NCI-H460 (cell line): ENCODE data around the gene BCKDHB. TPM values are rescaled to one million over a fixed set of nuclear protein-coding genes. Genes with fewer than 3 reads are reported as not detected.

Experiments
- DNase-seq: peaks from one replicate; pipeline ENCODE4 v3.0.0-alpha.2; 2016; ENCODE audit warnings: low read depth; ENCODE audit errors: extremely low read depth
- total RNA-seq: library from RNA; depleted of rRNA; stranded (reverse); fragments of >200 nt; shearing (Covaris generic); gene quantifications from 2 replicates; pipeline ENCODE4 v1.2.3, GENCODE V29; 2014

The BCKDHB gene
- total RNA-seq, 1 experiment from 2014 or later, result 13.9 TPM

DNA sequence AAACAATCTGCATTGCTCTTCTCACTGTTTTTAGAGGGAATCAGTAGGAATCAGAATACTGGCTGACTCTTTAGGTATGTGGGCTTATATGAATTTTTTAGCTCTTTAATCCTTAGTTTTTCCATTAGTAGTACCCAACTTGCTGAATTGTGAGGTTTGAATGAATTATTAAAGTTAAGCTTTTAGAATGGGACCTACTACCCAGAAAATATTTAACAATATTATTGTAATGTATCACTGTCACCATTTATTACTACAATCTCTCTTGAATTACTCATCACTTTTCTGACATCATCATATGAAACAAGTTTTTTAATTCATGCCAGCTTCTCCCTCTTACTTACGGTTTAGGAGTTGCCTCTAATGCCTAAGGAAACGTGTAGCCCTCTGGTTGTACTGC lies 212.7 kb downstream of the BCKDHB start:
- no peak for DNase-seq

DNA sequence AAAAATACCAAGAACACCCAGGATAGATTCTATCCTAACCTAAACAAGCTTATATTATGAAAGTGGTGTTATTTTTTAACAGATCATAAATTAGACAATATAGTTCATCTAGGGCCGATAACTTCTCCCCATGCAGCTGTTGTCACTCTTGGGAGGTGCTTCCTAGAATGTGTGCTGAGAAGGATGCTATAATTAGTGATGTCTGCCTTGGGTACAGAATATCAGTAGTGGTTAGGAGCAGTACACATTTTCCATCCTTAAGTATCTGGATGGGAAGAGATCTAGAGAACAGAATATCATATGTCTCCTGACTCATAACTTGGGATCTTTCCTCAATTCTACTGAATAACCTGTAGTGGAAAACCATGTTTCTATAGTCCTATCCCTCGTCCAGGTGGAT lies 214.5 kb downstream of the BCKDHB start:
- DNase-seq, result no peak

DNA sequence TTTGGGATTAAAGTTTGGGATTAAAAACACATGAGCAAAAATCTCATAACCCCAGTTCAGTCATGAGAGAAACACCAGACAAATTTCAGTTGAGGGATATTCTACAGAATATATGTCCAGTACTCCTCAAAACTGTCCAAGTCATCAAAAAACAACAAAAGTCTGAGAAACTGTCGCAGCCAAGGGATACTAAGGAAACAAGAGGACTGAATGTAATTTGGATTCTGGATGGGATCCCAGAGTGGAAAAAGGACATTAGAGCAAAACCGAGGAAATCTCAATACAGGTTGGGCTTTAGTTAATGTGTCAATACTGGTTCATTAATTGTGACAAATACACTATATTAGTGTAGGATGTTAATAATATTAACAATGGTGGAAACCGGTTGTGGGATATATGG lies 219.3 kb downstream of the BCKDHB start:
- no peak for DNase-seq

DNA sequence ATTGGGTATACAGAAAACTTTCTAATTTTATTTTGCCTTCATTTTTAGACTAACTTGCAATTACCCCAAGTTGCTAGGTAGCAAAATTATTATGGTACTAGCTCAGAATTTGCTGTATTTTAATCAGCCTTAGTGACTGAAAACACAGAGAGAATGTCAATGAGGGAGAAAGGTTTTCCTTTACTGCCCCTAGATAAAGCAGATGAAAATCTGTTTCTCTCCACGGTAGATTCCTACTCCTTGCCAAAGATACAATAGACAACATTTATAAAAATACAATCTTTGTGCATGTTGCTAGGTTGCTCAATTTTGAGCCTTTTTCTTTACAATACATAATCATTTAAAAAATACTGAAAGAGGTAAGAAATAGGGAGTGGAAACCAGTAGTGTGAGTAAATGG lies 222.2 kb downstream of the BCKDHB start:
- no peak for DNase-seq

DNA sequence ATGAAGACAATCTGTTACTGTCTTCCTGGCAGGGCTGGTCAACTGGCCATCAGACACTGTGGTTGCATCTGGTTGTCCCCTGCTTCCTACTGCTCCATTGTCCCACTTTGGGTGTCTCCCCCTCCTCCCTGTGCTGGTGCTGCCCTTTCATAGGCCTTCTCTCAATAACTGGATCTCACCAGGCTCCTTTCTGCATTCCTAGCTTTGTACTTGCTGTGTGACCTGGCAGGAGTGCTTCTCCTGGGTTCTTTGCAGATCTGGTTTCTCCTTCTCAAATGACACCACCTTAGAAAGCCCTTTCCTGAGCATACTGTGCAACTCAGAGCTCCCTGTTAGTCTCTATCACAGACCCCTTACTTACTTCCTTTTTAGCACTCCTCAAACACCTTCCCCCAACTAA lies 223.0 kb downstream of the BCKDHB start:
- DNase-seq, result no peak

GRCh38 chr6:80330961-80331360 lies 224.5 kb downstream of the BCKDHB start:
- no peak for DNase-seq

DNA sequence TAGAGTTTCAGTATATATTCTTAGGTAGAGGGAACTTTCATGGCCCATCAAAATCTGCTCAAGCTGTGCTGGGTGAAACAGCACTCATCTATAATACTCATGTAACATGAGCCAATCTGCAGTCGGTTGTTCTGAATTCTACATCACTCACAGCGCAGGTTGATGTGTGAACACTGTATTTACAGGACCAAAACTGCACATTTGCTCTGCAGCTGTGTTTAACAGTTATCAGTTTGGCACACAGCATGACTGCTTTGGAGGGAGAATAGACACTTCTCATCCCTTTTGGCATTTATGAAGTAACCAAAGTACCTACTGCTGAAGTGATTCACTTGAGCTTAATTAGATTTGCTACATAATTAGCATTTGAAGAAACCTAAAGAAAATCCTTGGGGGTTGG lies 225.1 kb downstream of the BCKDHB start:
- no peak for DNase-seq

DNA sequence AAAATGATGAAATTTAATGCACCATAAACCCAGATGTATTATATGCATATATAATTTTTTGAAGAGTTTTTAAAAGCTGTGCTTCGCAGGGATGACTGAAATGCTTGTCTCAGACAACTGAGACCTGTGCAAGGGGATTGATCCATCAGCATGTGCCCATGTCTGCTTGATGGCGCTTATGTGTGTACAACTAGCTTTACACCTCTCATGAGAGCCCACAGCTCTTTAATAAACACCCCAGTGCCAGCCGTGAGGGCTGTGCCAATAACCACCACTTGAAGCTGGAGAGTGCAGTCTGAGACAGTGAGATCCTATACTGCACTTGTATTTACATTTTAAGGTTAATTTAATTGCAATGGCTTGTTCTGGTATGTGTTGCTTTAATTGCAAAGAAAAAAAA lies 225.5 kb downstream of the BCKDHB start:
- DNase-seq, result no peak

DNA sequence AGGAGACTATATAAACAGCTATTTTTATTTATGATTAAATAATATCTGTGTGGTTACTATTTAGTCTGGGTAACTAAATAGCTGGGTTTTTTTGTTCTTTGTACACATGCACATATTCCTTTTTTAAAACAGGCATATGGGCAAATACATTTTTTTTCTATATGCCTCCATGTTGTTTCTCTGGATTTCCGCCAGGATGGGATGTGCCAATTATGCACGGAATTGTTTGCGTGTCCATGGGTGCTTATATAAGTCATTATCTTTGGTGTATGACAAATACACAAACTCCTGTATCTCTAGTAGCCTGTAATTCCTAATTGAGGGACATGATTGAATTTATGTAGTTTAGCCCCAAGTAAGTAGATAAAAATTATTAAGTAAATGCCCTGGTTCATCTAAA lies 226.9 kb downstream of the BCKDHB start:
- DNase-seq, result no peak

- DNase-seq, result no peak
These were observed 228.7 kb downstream of the BCKDHB start for GRCh38 chr6:80335121-80335531.

DNA sequence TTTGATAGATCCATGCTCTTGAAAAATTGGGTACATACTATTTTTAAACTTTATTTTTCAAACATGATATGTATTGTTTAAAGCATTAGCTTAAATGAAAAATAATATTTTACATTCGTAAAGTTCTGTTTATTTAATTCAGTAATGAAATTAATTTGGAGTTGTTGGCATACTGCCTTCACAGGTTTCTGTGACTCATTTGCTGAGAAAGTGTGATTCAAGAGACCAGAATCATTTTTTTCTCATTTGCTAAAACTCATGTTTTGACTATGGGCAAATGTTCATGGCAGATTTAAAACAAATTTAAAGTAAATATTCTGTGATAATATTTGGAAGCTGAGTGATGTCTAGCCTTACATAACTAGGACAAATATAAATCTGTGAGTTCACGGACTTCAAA lies 230.4 kb downstream of the BCKDHB start:
- DNase-seq, result no peak

- DNase-seq, result peak; percentile 60
These were observed 231.8 kb downstream of the BCKDHB start for GRCh38 chr6:80338201-80338836.

DNA sequence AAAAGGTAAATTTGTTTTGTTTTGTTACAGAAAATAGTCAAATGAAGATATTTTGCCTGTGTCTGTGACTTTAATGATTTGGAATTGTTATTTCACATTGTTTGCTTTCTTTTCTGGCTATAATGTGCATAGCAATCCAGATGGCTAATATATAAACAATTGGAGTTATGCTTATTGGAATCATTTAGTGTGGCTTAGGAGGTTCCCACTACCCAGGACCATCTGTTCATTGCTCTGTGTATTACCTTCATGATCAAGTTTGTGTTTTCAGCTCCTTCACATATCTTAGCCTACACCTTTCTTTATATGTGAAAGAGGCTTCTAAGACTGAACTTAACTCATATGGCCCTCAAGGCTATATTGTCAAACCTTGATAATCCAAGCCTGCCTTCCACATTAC lies 232.9 kb downstream of the BCKDHB start:
- no peak for DNase-seq

DNA sequence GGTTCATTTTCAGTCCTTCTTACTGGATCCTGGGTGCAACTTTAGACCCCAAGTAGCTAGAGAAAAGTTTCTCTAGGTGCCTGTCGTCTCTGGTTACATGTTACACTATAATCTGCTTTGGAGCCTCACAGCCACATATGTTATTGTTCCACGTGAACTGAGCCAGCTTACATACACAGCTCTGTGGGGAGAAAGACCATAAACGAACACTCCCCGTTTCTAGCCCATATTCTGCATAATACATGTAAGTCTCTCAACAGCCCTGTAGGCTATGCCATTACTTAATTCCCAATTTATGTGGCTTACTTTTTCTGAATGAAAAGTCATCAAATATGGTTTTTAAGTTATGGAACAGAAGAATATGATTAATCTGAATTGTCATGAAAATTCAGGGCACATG lies 233.8 kb downstream of the BCKDHB start:
- DNase-seq, result no peak

DNA sequence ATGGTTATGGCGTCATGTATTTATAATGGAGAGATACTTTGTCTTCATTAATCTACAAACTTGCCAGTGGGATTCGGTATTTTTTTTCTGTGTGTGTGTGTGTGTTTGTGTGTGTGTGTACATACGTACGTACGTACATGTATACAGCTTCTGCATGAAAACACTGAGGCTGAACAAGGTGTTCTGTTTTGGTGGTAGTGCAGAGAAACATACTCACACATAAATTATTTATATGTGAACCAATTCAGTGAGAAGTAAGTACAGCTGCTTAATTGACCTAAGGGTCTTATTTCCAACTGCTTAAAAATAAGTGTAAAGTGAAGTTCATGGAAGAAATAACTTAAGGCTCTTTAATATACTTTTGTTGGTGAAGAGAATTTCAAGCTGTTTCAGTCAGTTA lies 234.2 kb downstream of the BCKDHB start:
- no peak for DNase-seq

DNA sequence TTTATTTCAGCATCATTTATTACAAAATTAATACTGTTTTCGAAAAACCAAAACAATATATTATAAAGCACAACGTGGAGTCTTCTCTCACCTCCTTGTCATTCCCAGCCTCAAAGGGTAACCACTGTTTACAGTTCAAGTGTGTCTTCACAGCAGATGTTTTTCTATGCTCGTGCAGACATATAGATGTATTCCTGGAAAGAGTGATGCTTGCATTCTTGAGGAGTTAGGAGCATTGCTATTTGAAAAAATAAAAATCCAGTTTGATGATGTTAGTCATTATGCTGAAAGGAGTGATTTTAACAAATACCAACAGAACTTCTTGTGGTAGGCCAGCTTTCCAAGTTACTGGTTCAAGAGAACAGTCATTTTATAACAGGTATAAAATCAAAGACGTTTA lies 234.9 kb downstream of the BCKDHB start:
- DNase-seq, result no peak

GRCh38 chr6:80343511-80343910 lies 237.0 kb downstream of the BCKDHB start:
- no peak for DNase-seq

GRCh38 chr6:80347101-80347500 lies 240.6 kb downstream of the BCKDHB start:
- DNase-seq, result no peak

DNA sequence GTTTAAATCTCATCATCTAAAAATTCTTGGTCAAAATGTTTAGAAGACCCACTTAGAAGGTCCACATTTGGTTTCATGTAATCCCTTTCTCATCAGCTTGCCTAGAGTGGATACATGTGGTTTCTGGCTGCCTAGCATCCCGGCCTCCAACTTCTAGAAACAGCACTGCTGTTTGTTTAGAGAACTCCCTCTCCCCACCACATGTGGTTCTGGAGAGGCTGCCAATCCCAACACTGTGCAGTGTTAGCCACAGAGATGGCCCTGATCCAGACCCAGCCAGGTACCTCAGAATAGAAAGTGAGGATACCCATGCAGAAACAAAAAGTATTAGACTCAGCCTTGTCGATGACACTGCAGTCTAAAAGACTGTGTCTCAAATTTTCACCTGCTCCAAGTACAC lies 241.8 kb downstream of the BCKDHB start:
- no peak for DNase-seq

GRCh38 chr6:80356000-80356399 lies 249.5 kb downstream of the BCKDHB start:
- DNase-seq, result no peak

DNA sequence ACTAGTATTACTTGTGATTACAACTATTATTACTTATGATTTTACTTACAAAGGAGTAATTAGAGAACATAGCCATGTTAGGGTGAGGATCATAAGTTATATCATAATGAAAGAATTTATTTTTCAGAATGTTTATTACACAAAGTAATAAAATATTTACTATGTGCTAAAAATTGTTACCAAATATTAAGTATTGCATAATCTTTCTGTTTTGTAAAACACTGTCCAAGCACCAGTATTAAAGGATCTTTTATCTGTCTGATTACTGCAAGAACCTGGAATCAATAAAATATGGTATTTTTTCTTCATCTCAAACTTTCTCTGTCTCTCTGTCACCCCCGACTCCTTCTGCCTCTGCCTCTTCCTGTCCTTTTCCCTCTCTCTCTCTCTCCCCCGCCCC lies 250.1 kb downstream of the BCKDHB start:
- no peak for DNase-seq

DNA sequence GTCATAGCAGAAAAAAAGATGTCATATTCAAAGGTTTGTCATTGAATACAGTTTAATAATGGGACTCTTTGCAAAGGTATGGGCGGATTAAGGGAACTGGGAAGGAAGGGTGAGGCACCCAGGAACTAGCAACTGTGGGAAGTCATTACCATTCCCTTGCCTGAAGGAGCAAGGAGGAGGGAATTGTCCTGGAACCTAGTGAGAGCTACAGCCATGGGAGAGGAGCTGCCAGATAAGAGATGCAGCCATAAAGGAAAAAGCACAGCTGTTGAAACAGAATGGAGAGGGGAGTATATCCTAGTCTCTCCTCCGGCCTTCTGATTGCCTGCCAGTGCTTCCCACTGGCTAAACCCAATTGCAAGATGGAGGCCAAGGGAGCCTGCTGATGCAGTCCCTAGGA lies 250.6 kb downstream of the BCKDHB start:
- no peak for DNase-seq

- no peak for DNase-seq
These were observed 251.2 kb downstream of the BCKDHB start for GRCh38 chr6:80357674-80358073.
